PC-3 (cell line): ENCODE data around the gene TSPAN4. TPM values are rescaled to one million over a fixed set of nuclear protein-coding genes. Genes with fewer than 3 reads are reported as not detected.

Experiments used
- ATAC-seq: fragments of 200-7000 bp; cut with Tn5 transposase; 2 replicates; pipeline ENCODE4 v1.9.1; 2020; ENCODE audit warnings: mild to moderate bottlenecking, moderate library complexity
- BruUV-seq: library from RNA; stranded (reverse); fragments of 400-500 nt; replicated peaks from 2 replicates; lab custom pipeline; 2021; lab: Mats Ljungman, UMichigan
- CTCF ChIA-PET: fragments of 300-600 bp; sonication (Branson Sonifier 250); formaldehyde crosslinking; loops from one replicate; lab custom pipeline; 2022; ENCODE audit warnings: antibody characterized with exemption; lab: Charles Lee
- POLR2A ChIA-PET: fragments of 300-600 bp; sonication (Branson Sonifier 250); formaldehyde crosslinking; loops from one replicate; lab custom pipeline; 2022; ENCODE audit warnings: antibody characterized with exemption; ENCODE audit not compliant: unreplicated experiment; lab: Charles Lee
- DNase-seq: peaks from one replicate; pipeline ENCODE4 v3.0.0-alpha.2; 2015
- H2AFZ ChIP-seq: fragments of 300-600 bp; sonication (generic); 2 replicates; pipeline ENCODE4 v1.6.0; 2016; ENCODE audit warnings: antibody characterized with exemption, low read length
- H3F3A ChIP-seq: fragments of 300-600 bp; sonication (generic); one replicate; pipeline ENCODE4 v1.6.0; 2017; ENCODE audit warnings: antibody characterized with exemption, low read length, control low read depth, mild to moderate bottlenecking; ENCODE audit not compliant: unreplicated experiment
- H3K27ac ChIP-seq: fragments of 300-600 bp; sonication (generic); 2 replicates; pipeline ENCODE4 v1.5.1; 2016; ENCODE audit warnings: mild to moderate bottlenecking, low read length
- H3K27me3 ChIP-seq: fragments of 300-600 bp; sonication (generic); 2 replicates; pipeline ENCODE4 v1.6.1; 2016; ENCODE audit warnings: low read length, mixed read lengths
- H3K36me3 ChIP-seq: fragments of 300-600 bp; sonication (generic); 2 replicates; pipeline ENCODE4 v1.6.1; 2016; ENCODE audit warnings: low read depth, mixed run types, low read length, mixed read lengths
- H3K4me1 ChIP-seq: fragments of 300-600 bp; sonication (generic); 2 replicates; pipeline ENCODE4 v1.5.1; 2016; ENCODE audit warnings: low read length; ENCODE audit not compliant: insufficient read depth
- H3K4me2 ChIP-seq: fragments of 300-600 bp; sonication (generic); 2 replicates; pipeline ENCODE4 v1.6.0; 2016; ENCODE audit warnings: low read length
- H3K4me3 ChIP-seq: fragments of 300-600 bp; sonication (generic); 2 replicates; pipeline ENCODE4 v1.5.1; 2016; ENCODE audit warnings: mild to moderate bottlenecking, low read length, mixed read lengths
- H3K79me2 ChIP-seq: fragments of 300-600 bp; sonication (generic); 2 replicates; pipeline ENCODE4 v1.6.1; 2017; ENCODE audit warnings: low read length, mixed read lengths
- H3K9ac ChIP-seq: fragments of 300-600 bp; sonication (generic); 2 replicates; pipeline ENCODE4 v1.6.0; 2016; ENCODE audit warnings: mild to moderate bottlenecking, low read length
- H3K9me2 ChIP-seq: fragments of 300-600 bp; sonication (generic); replicated peaks from 2 replicates; pipeline ENCODE4 v1.6.1; 2016; ENCODE audit warnings: mixed run types, low read length, mixed read lengths
- H3K9me3 ChIP-seq: fragments of 300-600 bp; sonication (generic); 2 replicates; pipeline ENCODE4 v1.6.1; 2016; ENCODE audit warnings: low read length, mixed read lengths
- H4K20me1 ChIP-seq: fragments of 300-600 bp; sonication (generic); 2 replicates; pipeline ENCODE4 v1.6.1; 2016; ENCODE audit warnings: low read length, mixed read lengths
- CTCF ChIP-seq: fragments of 300-600 bp; sonication (generic); conservative IDR thresholded peaks from 2 replicates; pipeline ENCODE4 v1.5.1; 2017; ENCODE audit warnings: antibody characterized with exemption, low read depth, mild to moderate bottlenecking, low read length
- EZH2 ChIP-seq: fragments of 300-600 bp; sonication (generic); IDR thresholded peaks from one replicate; pipeline ENCODE4 v1.6.1; 2017; ENCODE audit warnings: antibody characterized with exemption, mild to moderate bottlenecking, low read length; ENCODE audit not compliant: unreplicated experiment
- EZH2phosphoT487 ChIP-seq: fragments of 300-600 bp; sonication (generic); IDR thresholded peaks from 2 replicates; pipeline ENCODE4 v1.6.1; 2018; ENCODE audit warnings: mild to moderate bottlenecking, antibody characterized with exemption, low read length, borderline replicate concordance
- intact Hi-C: fragments of 100-400 bp; cut with micrococcal nuclease; formaldehyde crosslinking; loops from 2 replicates; pipeline ENCODE4 v1.9.0; 2023
- total RNA-seq: library from RNA; depleted of rRNA; stranded (reverse); fragments of >200 nt; gene quantifications from 2 replicates; pipeline ENCODE4 v1.2.3, GENCODE V29; 2014

The TSPAN4 gene
- total RNA-seq, 1 experiment from 2014 or later, result 121 TPM

GRCh38 chr11:889687-890475 lies 47.2 kb downstream of the TSPAN4 start:
- H3K4me2 ChIP-seq, result no peak overlapping the region
- H3K4me3 ChIP-seq, result no peak overlapping the region
- H3K9ac ChIP-seq, result no peak overlapping the region
- ATAC-seq (no peak), DNase-seq (no peak)
- no peaks in the 10 kb centered on the region for H3K9me2 ChIP-seq
- H3K79me2 ChIP-seq, result no peaks in the 10 kb centered on the region
- ChIA-PET CTCF (no interaction called here), POLR2A (no interaction called here)
- TF ChIP-seq EZH2, result no peak
- H3K4me1 ChIP-seq, result no peaks in the 10 kb centered on the region
- H3K27me3 ChIP-seq, result no peaks in the 10 kb centered on the region
- BruUV-seq, result no TSS peak
- H3K27ac ChIP-seq, result no peak overlapping the region
- no peaks in the 10 kb centered on the region for H4K20me1 ChIP-seq
- intact Hi-C loops, result no loop called here
- H3K36me3 ChIP-seq, result peaks cover 6% of the 10 kb centered on the region; the same call in 1 of the 2 replicates
- no peak overlapping the region for H2AFZ ChIP-seq
- no peaks in the 10 kb centered on the region for H3F3A ChIP-seq
- no peaks in the 10 kb centered on the region for H3K9me3 ChIP-seq

GRCh38 chr11:890794-891540 lies 48.3 kb downstream of the TSPAN4 start:
- intact Hi-C loops, result no loop called here

More at GRCh38 chr11:890794-891540, 48.3 kb downstream of the TSPAN4 start:
- Histone ChIP-seq H3K4me2 (no peak overlapping the region), H3K9me2 (no peaks in the 10 kb centered on the region), H3K27me3 (no peaks in the 10 kb centered on the region), H3F3A (no peaks in the 10 kb centered on the region), H3K27ac (no peak overlapping the region), H3K79me2 (no peaks in the 10 kb centered on the region), H4K20me1 (no peaks in the 10 kb centered on the region), H3K9me3 (no peaks in the 10 kb centered on the region), H3K4me3 (no peak overlapping the region), H3K36me3 (peaks cover 6% of the 10 kb centered on the region; the same call in 1 of the 2 replicates), H3K4me1 (no peaks in the 10 kb centered on the region), H3K9ac (no peak overlapping the region), H2AFZ (no peak overlapping the region)
- ATAC-seq, result no peak
- TF ChIP-seq EZH2phosphoT487, result no peak
- TF ChIP-seq EZH2, result no peak
- TF ChIP-seq CTCF, result no peak
- POLR2A ChIA-PET, result no interaction called here
- DNase-seq, result no peak
- BruUV-seq, result no TSS peak
- CTCF ChIA-PET, result no interaction called here
